H9 (cell line): ENCODE results near the gene AK4. TPM values are rescaled to one million over a fixed set of nuclear protein-coding genes. Genes with fewer than 3 reads are reported as not detected.

Source experiments
- DNase-seq: peaks from one replicate; pipeline ENCODE4 v3.0.0-alpha.2; 2017
- H2AFZ ChIP-seq: one replicate; pipeline ENCODE4 v1.6.1; 2013; ENCODE audit warnings: mild to moderate bottlenecking, low read length, control low read depth, moderate library complexity
- H2AK5ac ChIP-seq: 2 replicates; pipeline ENCODE4 v1.6.1; 2013; ENCODE audit warnings: low read length, control low read depth, mixed read lengths; ENCODE audit not compliant: insufficient read length
- H2BK120ac ChIP-seq: one replicate; pipeline ENCODE4 v1.6.1; 2013; ENCODE audit warnings: low read depth, mild to moderate bottlenecking, low read length, control low read depth, inconsistent platforms; ENCODE audit not compliant: poor library complexity, severe bottlenecking
- H2BK12ac ChIP-seq: 2 replicates; pipeline ENCODE4 v1.6.1; 2013; ENCODE audit warnings: low read length, control low read depth, mixed read lengths, low read depth; ENCODE audit not compliant: insufficient read length
- H2BK15ac ChIP-seq: 2 replicates; pipeline ENCODE4 v1.6.1; 2013; ENCODE audit warnings: low read depth, low read length, control low read depth
- H2BK20ac ChIP-seq: one replicate; pipeline ENCODE4 v1.6.1; 2013; ENCODE audit warnings: low read depth, mild to moderate bottlenecking, low read length, control low read depth, inconsistent platforms; ENCODE audit not compliant: poor library complexity, severe bottlenecking
- H2BK5ac ChIP-seq: 2 replicates; pipeline ENCODE4 v1.6.1; 2013; ENCODE audit warnings: low read length, control low read depth, mixed read lengths; ENCODE audit not compliant: insufficient read length
- H3K14ac ChIP-seq: 2 replicates; pipeline ENCODE4 v1.6.1; 2013; ENCODE audit warnings: low read length, control low read depth; ENCODE audit not compliant: insufficient read depth
- H3K18ac ChIP-seq: 2 replicates; pipeline ENCODE4 v1.6.1; 2013; ENCODE audit warnings: low read depth, mild to moderate bottlenecking, mixed read lengths, low read length, control low read depth; ENCODE audit not compliant: insufficient read length
- H3K23ac ChIP-seq: 2 replicates; pipeline ENCODE4 v1.6.1; 2013; ENCODE audit warnings: low read length, control low read depth, mixed read lengths, low read depth; ENCODE audit not compliant: insufficient read length
- H3K23me2 ChIP-seq: 2 replicates; pipeline ENCODE4 v1.6.1; 2013; ENCODE audit warnings: low read depth, mild to moderate bottlenecking, mixed read lengths, low read length, control low read depth; ENCODE audit not compliant: insufficient read length, poor library complexity, severe bottlenecking
- H3K27ac ChIP-seq: 2 replicates; pipeline ENCODE4 v1.5.1; 2013; ENCODE audit warnings: low read length, control low read depth, mixed read lengths, low read depth; ENCODE audit not compliant: insufficient read length
- H3K27me3 ChIP-seq: 2 replicates; pipeline ENCODE4 v1.6.1; 2013; ENCODE audit warnings: low read length, control low read depth, inconsistent platforms; ENCODE audit not compliant: insufficient read depth
- H3K4ac ChIP-seq: 2 replicates; pipeline ENCODE4 v1.6.1; 2013; ENCODE audit warnings: low read depth, mild to moderate bottlenecking, control low read depth, inconsistent platforms, low read length, moderate library complexity
- H3K4me1 ChIP-seq: 2 replicates; pipeline ENCODE4 v1.6.1; 2013; ENCODE audit warnings: low read length, control low read depth, inconsistent platforms; ENCODE audit not compliant: insufficient read depth
- H3K4me2 ChIP-seq: 2 replicates; pipeline ENCODE4 v1.6.1; 2013; ENCODE audit warnings: low read length, control low read depth, mixed read lengths; ENCODE audit not compliant: insufficient read length, insufficient read depth
- H3K56ac ChIP-seq: 2 replicates; pipeline ENCODE4 v1.6.1; 2013; ENCODE audit warnings: low read depth, mild to moderate bottlenecking, mixed read lengths, low read length, control low read depth; ENCODE audit not compliant: insufficient read length
- H3K79me1 ChIP-seq: 2 replicates; pipeline ENCODE4 v1.6.1; 2013; ENCODE audit warnings: low read depth, mild to moderate bottlenecking, moderate library complexity, low read length, control low read depth, inconsistent platforms; ENCODE audit not compliant: insufficient read depth, poor library complexity, severe bottlenecking
- H3K79me2 ChIP-seq: 2 replicates; pipeline ENCODE4 v1.6.1; 2013; ENCODE audit warnings: low read length, control low read depth, inconsistent platforms; ENCODE audit not compliant: insufficient read depth
- H3K9ac ChIP-seq: 2 replicates; pipeline ENCODE4 v1.6.1; 2013; ENCODE audit warnings: low read length, control low read depth, mixed read lengths; ENCODE audit not compliant: insufficient read length; ENCODE audit errors: extremely low read depth
- H3K9me3 ChIP-seq: one replicate; pipeline ENCODE4 v1.6.1; 2013; ENCODE audit warnings: low read depth, low read length, inconsistent platforms; ENCODE audit not compliant: control insufficient read depth
- H3T11ph ChIP-seq: one replicate; pipeline ENCODE4 v1.6.1; 2013; ENCODE audit warnings: mild to moderate bottlenecking, low read length, control low read depth, inconsistent platforms
- H4K20me1 ChIP-seq: one replicate; pipeline ENCODE4 v1.6.1; 2013; ENCODE audit not compliant: control insufficient read depth, insufficient read length, insufficient read depth
- H4K5ac ChIP-seq: 2 replicates; pipeline ENCODE4 v1.6.1; 2013; ENCODE audit warnings: low read depth, mild to moderate bottlenecking, mixed read lengths, low read length, control low read depth; ENCODE audit not compliant: insufficient read length
- H4K8ac ChIP-seq: replicated peaks from 2 replicates; pipeline ENCODE4 v1.6.1; 2013; ENCODE audit warnings: low read length, control low read depth, mixed read lengths, low read depth; ENCODE audit not compliant: insufficient read length
- H4K91ac ChIP-seq: 2 replicates; pipeline ENCODE4 v1.6.1; 2013; ENCODE audit warnings: low read depth, mild to moderate bottlenecking, moderate library complexity, mixed read lengths, low read length, control low read depth; ENCODE audit not compliant: insufficient read length
- H3K27ac Mint-ChIP-seq, 3 experiments: 2 replicates in 2 of 3; 3 replicates in 1 of 3; pipeline ENCODE4 v1.8.0; 2020 to 2021; ENCODE audit warnings: mixed read lengths in 3 of 3, mild to moderate bottlenecking in 1 of 3, moderate library complexity in 1 of 3
- H3K27me3 Mint-ChIP-seq: 2 replicates; pipeline ENCODE4 v1.8.0; 2021; ENCODE audit warnings: low read depth, mild to moderate bottlenecking, moderate library complexity, mixed read lengths
- H3K36me3 Mint-ChIP-seq, 3 experiments: 2 replicates in 2 of 3; 3 replicates in 1 of 3; pipeline ENCODE4 v1.8.0; 2020 to 2021; ENCODE audit warnings: low read depth in 3 of 3, mixed read lengths in 3 of 3; ENCODE audit not compliant: insufficient read depth in 1 of 3
- H3K4me1 Mint-ChIP-seq, 2 experiments: 2 replicates each; pipeline ENCODE4 v1.8.0; 2020; ENCODE audit warnings: mixed read lengths in 2 of 2
- H3K4me3 Mint-ChIP-seq, 2 experiments: 2 replicates in 1 of 2; 3 replicates in 1 of 2; pipeline ENCODE4 v1.8.0; 2020 to 2021; ENCODE audit warnings: mild to moderate bottlenecking in 2 of 2, mixed read lengths in 2 of 2, moderate library complexity in 1 of 2
- H3K9me3 Mint-ChIP-seq, 2 experiments: 2 replicates in 1 of 2; 3 replicates in 1 of 2; pipeline ENCODE4 v1.8.0; 2020; ENCODE audit warnings: mild to moderate bottlenecking in 2 of 2, mixed read lengths in 2 of 2, moderate library complexity in 1 of 2
- total RNA-seq: library from RNA; stranded (reverse); gene quantifications from 2 replicates; pipeline ENCODE4 v1.2.1, GENCODE V29; 2021
- TF ChIP-seq, protein P1 (sequence below): fragments of 200-600 bp; sonication (generic); conservative IDR thresholded peaks from 3 replicates; pipeline ENCODE4 v1.8.0; 2021; ENCODE audit warnings: antibody characterized with exemption, mild to moderate bottlenecking

The AK4 gene
- total RNA-seq, 1 experiment from 2014 or later: 45.6 TPM

GRCh38 chr1:65258106-65258505 is 110.1 kb downstream of the AK4 start:
- H3K27ac Mint-ChIP-seq: no peak overlapping the region
- no peak overlapping the region for H3K9ac ChIP-seq
- no peaks in the 10 kb centered on the region for H3K79me1 ChIP-seq
- no peaks in the 10 kb centered on the region for H3K79me2 ChIP-seq
- H3K18ac ChIP-seq: no peak overlapping the region
- no peak overlapping the region for H3K14ac ChIP-seq
- no peaks in the 10 kb centered on the region; a peak in 1 of 7 replicates for H3K36me3 Mint-ChIP-seq
- H2BK120ac ChIP-seq: no peak overlapping the region
- H3K27me3 ChIP-seq: no peaks in the 10 kb centered on the region; the same call in 1 of the 2 replicates
- H3T11ph ChIP-seq: no peak overlapping the region
- TF ChIP-seq, protein P1, sequence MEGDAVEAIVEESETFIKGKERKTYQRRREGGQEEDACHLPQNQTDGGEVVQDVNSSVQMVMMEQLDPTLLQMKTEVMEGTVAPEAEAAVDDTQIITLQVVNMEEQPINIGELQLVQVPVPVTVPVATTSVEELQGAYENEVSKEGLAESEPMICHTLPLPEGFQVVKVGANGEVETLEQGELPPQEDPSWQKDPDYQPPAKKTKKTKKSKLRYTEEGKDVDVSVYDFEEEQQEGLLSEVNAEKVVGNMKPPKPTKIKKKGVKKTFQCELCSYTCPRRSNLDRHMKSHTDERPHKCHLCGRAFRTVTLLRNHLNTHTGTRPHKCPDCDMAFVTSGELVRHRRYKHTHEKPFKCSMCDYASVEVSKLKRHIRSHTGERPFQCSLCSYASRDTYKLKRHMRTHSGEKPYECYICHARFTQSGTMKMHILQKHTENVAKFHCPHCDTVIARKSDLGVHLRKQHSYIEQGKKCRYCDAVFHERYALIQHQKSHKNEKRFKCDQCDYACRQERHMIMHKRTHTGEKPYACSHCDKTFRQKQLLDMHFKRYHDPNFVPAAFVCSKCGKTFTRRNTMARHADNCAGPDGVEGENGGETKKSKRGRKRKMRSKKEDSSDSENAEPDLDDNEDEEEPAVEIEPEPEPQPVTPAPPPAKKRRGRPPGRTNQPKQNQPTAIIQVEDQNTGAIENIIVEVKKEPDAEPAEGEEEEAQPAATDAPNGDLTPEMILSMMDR: no peak
- no peak for DNase-seq
- no peaks in the 10 kb centered on the region for H3K9me3 ChIP-seq
- no peak overlapping the region for H3K4me2 ChIP-seq
- H4K5ac ChIP-seq: no peak overlapping the region
- H3K4me3 Mint-ChIP-seq: no peak overlapping the region
- H4K20me1 ChIP-seq: no peaks in the 10 kb centered on the region
- H2BK20ac ChIP-seq: no peak overlapping the region
- H2BK12ac ChIP-seq: no peak overlapping the region
- H3K23me2 ChIP-seq: peaks cover 14% of the 10 kb centered on the region
- H2BK5ac ChIP-seq: no peak overlapping the region
- H2AFZ ChIP-seq: no peak overlapping the region
- no peak overlapping the region for H3K56ac ChIP-seq
- no peak overlapping the region for H2AK5ac ChIP-seq
- no peak overlapping the region for H3K23ac ChIP-seq
- H3K27ac ChIP-seq: no peak overlapping the region
- peaks cover 3% of the 10 kb centered on the region for H3K4me1 ChIP-seq
- H3K27me3 Mint-ChIP-seq: peaks cover 39% of the 10 kb centered on the region
- no peak overlapping the region for H4K8ac ChIP-seq
- peaks cover 25 to 28% of the 10 kb centered on the region in 2 experiments for H3K4me1 Mint-ChIP-seq
- no peak overlapping the region for H2BK15ac ChIP-seq
- H3K9me3 Mint-ChIP-seq: no peaks in the 10 kb centered on the region; a peak in 1 of 5 replicates
- H4K91ac ChIP-seq: no peak overlapping the region
- H3K4ac ChIP-seq: no peak overlapping the region
